Keratinocyte (primary cell): ENCODE data around the gene NT5DC1.

Experiments
- CTCF ChIP-seq, 3 experiments: IDR thresholded peaks in 1 of 3; conservative IDR thresholded peaks in 1 of 3; optimal IDR thresholded peaks in 1 of 3; 2 replicates in 2 of 3; 3 replicates in 1 of 3; pipeline versions ENCODE3 to v1.5.1; 2011; ENCODE audit warnings: low read length in 3 of 3, mild to moderate bottlenecking in 3 of 3, moderate library complexity in 2 of 3, control low read depth in 1 of 3, inconsistent platforms in 1 of 3; ENCODE audit not compliant: insufficient read depth in 2 of 3; ENCODE audit errors: extremely low read depth in 1 of 3
- EZH2 ChIP-seq: IDR thresholded peaks from one replicate; pipeline ENCODE4 v1.6.1; 2012; ENCODE audit warnings: inconsistent platforms, mild to moderate bottlenecking, low read length, moderate library complexity

DNA sequence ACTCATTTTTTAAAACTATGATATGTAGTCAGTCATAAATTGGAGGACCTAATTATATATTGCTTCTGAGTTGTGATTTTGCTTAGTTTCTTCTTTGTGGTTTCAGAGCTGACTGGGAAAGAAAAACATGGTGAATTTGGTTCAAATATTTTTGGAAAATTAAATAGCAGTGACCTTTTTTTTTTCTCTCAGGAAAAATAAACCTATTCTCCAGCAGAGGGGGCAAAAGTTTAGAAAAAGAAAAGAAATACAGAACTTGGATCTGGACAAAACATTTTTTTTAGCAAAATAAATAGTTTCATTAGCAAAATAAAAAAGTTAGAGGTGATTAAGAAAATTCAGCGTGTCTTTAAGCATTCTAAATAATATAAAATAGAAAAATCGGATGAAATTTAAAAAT is 15.1 kb downstream of the NT5DC1 start:
- TF ChIP-seq CTCF (optimal IDR thresholded peaks at IDR 0.05 in 1 of 3, IDR thresholded peaks at IDR 0.05 in 1 of 3, conservative IDR thresholded peaks at IDR 0.05 in 1 of 3; ENCODE audit: extremely low read depth in 1 of 3, insufficient read depth in 2 of 3, low read length in 3 of 3) (peak in 1 of 3 experiments; percentile 7), EZH2 (no peak)
